K562 (cell line): ENCODE results near the gene HLCS. TPM values are rescaled to one million over a fixed set of nuclear protein-coding genes. Genes with fewer than 3 reads are reported as not detected.

Source experiments
- ARHGAP35 ChIP-seq: fragments of 450-650 bp; IDR thresholded peaks from 2 replicates; pipeline ENCODE4 v1.6.1; 2018; ENCODE audit not compliant: partially characterized antibody
- BHLHE40 ChIP-seq: IDR thresholded peaks from 2 replicates; pipeline ENCODE4 v1.6.1; 2011; ENCODE audit warnings: low read length, improper control_type of control experiment
- CREB1 ChIP-seq, 2 experiments: sonication (generic) in 1 of 2; formaldehyde crosslinking in 1 of 2; IDR thresholded peaks; 2 replicates each; pipeline versions ENCODE4 v1.6.1 to v1.8.0; 2012 to 2022; ENCODE audit warnings: inconsistent platforms in 1 of 2, mild to moderate bottlenecking in 1 of 2, missing genetic modification reagents in 1 of 2, moderate library complexity in 1 of 2
- FOXA3 ChIP-seq, 2 experiments: fragments of 450-650 bp in 1 of 2; sonication (generic) in 1 of 2; formaldehyde crosslinking; IDR thresholded peaks in 1 of 2; conservative IDR thresholded peaks in 1 of 2; 2 replicates each; pipeline versions ENCODE4 v1.4.0 to v1.8.0; 2020 to 2022; ENCODE audit warnings: mild to moderate bottlenecking in 2 of 2, missing genetic modification reagents in 1 of 2
- GABPB1 ChIP-seq: sonication (generic); formaldehyde crosslinking; IDR thresholded peaks from 2 replicates; pipeline ENCODE4 v1.8.0; 2022; ENCODE audit warnings: mild to moderate bottlenecking, missing genetic modification reagents
- GTF3C2 ChIP-seq: IDR thresholded peaks from 3 replicates; pipeline ENCODE4 v1.6.1; 2011; ENCODE audit warnings: borderline replicate concordance, mild to moderate bottlenecking, moderate library complexity; ENCODE audit not compliant: insufficient read length; ENCODE audit errors: extremely low read depth
- ILF3 ChIP-seq: fragments of 450-650 bp; IDR thresholded peaks from 2 replicates; pipeline ENCODE4 v1.6.1; 2018; ENCODE audit warnings: antibody characterized with exemption, mild to moderate bottlenecking, moderate library complexity, borderline replicate concordance
- MCM3 ChIP-seq: fragments of 450-650 bp; IDR thresholded peaks from 2 replicates; pipeline ENCODE4 v1.6.1; 2016
- NFE2L1 ChIP-seq: fragments of 450-650 bp; IDR thresholded peaks from 2 replicates; pipeline ENCODE4 v1.6.1; 2016; ENCODE audit warnings: missing genetic modification characterization, low read depth, mild to moderate bottlenecking, missing compliant biosample characterization, moderate library complexity, borderline replicate concordance
- NFIC ChIP-seq: fragments of 450-650 bp; IDR thresholded peaks from 2 replicates; pipeline ENCODE4 v1.6.1; 2017; ENCODE audit warnings: mild to moderate bottlenecking, inconsistent platforms
- RFX1 ChIP-seq: fragments of 450-650 bp; IDR thresholded peaks from 2 replicates; pipeline ENCODE4 v1.6.1; 2016; ENCODE audit warnings: mild to moderate bottlenecking, moderate library complexity
- SREBF2 ChIP-seq: sonication (generic); formaldehyde crosslinking; IDR thresholded peaks from 2 replicates; pipeline ENCODE4 v1.4.0; 2020; ENCODE audit warnings: mild to moderate bottlenecking, missing genetic modification reagents
- STAT5B ChIP-seq: fragments of 250-450 bp; sonication (Bioruptor Pico); IDR thresholded peaks from 2 replicates; pipeline ENCODE4 v1.8.0; 2021; ENCODE audit warnings: mild to moderate bottlenecking, inconsistent platforms
- TEAD2 ChIP-seq: fragments of 450-650 bp; IDR thresholded peaks from 2 replicates; pipeline ENCODE4 v1.6.1; 2016; ENCODE audit warnings: missing genetic modification characterization, control low read depth, missing compliant biosample characterization
- ZNF121 ChIP-seq: sonication (generic); formaldehyde crosslinking; conservative IDR thresholded peaks from 2 replicates; pipeline ENCODE4 v1.8.0; 2022; ENCODE audit warnings: missing genetic modification reagents
- ZNF668 ChIP-seq: fragments of 250-450 bp; sonication (Bioruptor Pico); IDR thresholded peaks from 2 replicates; pipeline ENCODE4 v1.8.0; 2022; ENCODE audit warnings: mild to moderate bottlenecking, inconsistent platforms
- ZSCAN32 ChIP-seq: fragments of 450-650 bp; formaldehyde crosslinking; IDR thresholded peaks from 2 replicates; pipeline ENCODE4 v1.4.0; 2020; ENCODE audit warnings: mild to moderate bottlenecking, moderate library complexity
- polyA plus RNA-seq, 8 experiments: library from polyadenylated mRNA; depleted of rRNA in 4 of 8; stranded (reverse) in 5 of 8; unstranded in 3 of 8; fragments of >200 nt; fragmentation: Nextera tagmentation in 2 of 8; fragmentation: Illumina TruSeq in 1 of 8; extraction: Ambion mirVana in 2 of 8; extraction: Trizol in 1 of 8; gene quantifications; 2 replicates each; pipeline versions ENCODE4 v1.2.1 to v1.2.3, GENCODE V29; 2011 to 2014; ENCODE audit warnings: inconsistent platforms in 1 of 8, missing spikeins in 1 of 8
- total RNA-seq, 7 experiments: library from RNA; depleted of rRNA in 6 of 7; stranded (reverse); fragments of >200 nt in 6 of 7; fragmentation: Illumina TruSeq in 2 of 7; extraction: Trizol in 2 of 7; gene quantifications; 2 replicates each; pipeline versions ENCODE4 v1.2.1 to v1.2.3, GENCODE V29; 2011 to 2021; ENCODE audit warnings: low replicate concordance in 1 of 7
- TF ChIP-seq, protein P1 (sequence below): fragments of 250-450 bp; sonication (Bioruptor Pico); IDR thresholded peaks from 2 replicates; pipeline ENCODE4 v1.8.0; 2021; ENCODE audit warnings: moderate library complexity, mild to moderate bottlenecking, inconsistent platforms
- TF ChIP-seq, protein P2 (sequence below): sonication (generic); formaldehyde crosslinking; IDR thresholded peaks from 2 replicates; pipeline ENCODE4 v1.8.1; 2023; ENCODE audit warnings: mild to moderate bottlenecking, missing genetic modification reagents
- TF ChIP-seq, protein P3 (sequence below): sonication (generic); formaldehyde crosslinking; IDR thresholded peaks from 2 replicates; pipeline ENCODE4 v1.8.1; 2023; ENCODE audit warnings: mild to moderate bottlenecking, missing genetic modification reagents, moderate library complexity

Gene HLCS
- total and polyA plus RNA-seq, 9 of the 15 experiments (the other 6 are each of a cell fraction or from before 2014, with no cell fraction given) = 3.0 to 21.5 (median 17.1) TPM

GRCh38 chr21:36859744-36860501 lies 106.5 kb downstream of the HLCS start (continued):
- TF ChIP-seq, protein P1, sequence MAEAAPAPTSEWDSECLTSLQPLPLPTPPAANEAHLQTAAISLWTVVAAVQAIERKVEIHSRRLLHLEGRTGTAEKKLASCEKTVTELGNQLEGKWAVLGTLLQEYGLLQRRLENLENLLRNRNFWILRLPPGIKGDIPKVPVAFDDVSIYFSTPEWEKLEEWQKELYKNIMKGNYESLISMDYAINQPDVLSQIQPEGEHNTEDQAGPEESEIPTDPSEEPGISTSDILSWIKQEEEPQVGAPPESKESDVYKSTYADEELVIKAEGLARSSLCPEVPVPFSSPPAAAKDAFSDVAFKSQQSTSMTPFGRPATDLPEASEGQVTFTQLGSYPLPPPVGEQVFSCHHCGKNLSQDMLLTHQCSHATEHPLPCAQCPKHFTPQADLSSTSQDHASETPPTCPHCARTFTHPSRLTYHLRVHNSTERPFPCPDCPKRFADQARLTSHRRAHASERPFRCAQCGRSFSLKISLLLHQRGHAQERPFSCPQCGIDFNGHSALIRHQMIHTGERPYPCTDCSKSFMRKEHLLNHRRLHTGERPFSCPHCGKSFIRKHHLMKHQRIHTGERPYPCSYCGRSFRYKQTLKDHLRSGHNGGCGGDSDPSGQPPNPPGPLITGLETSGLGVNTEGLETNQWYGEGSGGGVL (CRISPR knock-in tag) = no peak
- TF ChIP-seq RFX1 (no peak), STAT5B (CRISPR knock-in tag) (no peak), ZNF668 (CRISPR knock-in tag) (no peak), FOXA3 (CRISPR knock-in tag; conservative IDR thresholded peaks at IDR 0.05 in 1 of 2, IDR thresholded peaks at IDR 0.05 in 1 of 2) (no peak), GTF3C2 (no peak), ILF3 (no peak), NFIC (no peak), TEAD2 (no peak), SREBF2 (CRISPR knock-in tag) (no peak), ZNF121 (CRISPR knock-in tag) (no peak), BHLHE40 (no peak), MCM3 (no peak), ZSCAN32 (CRISPR knock-in tag) (no peak), CREB1 (IDR thresholded peaks at IDR 0.05) (no peak), CREB1 (CRISPR knock-in tag; IDR thresholded peaks at IDR 0.05) (no peak), NFE2L1 (tag) (no peak), ARHGAP35 (no peak), GABPB1 (CRISPR knock-in tag) (no peak)
- TF ChIP-seq, protein P2, sequence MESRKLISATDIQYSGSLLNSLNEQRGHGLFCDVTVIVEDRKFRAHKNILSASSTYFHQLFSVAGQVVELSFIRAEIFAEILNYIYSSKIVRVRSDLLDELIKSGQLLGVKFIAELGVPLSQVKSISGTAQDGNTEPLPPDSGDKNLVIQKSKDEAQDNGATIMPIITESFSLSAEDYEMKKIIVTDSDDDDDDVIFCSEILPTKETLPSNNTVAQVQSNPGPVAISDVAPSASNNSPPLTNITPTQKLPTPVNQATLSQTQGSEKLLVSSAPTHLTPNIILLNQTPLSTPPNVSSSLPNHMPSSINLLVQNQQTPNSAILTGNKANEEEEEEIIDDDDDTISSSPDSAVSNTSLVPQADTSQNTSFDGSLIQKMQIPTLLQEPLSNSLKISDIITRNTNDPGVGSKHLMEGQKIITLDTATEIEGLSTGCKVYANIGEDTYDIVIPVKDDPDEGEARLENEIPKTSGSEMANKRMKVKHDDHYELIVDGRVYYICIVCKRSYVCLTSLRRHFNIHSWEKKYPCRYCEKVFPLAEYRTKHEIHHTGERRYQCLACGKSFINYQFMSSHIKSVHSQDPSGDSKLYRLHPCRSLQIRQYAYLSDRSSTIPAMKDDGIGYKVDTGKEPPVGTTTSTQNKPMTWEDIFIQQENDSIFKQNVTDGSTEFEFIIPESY = no peak
- TF ChIP-seq, protein P3, sequence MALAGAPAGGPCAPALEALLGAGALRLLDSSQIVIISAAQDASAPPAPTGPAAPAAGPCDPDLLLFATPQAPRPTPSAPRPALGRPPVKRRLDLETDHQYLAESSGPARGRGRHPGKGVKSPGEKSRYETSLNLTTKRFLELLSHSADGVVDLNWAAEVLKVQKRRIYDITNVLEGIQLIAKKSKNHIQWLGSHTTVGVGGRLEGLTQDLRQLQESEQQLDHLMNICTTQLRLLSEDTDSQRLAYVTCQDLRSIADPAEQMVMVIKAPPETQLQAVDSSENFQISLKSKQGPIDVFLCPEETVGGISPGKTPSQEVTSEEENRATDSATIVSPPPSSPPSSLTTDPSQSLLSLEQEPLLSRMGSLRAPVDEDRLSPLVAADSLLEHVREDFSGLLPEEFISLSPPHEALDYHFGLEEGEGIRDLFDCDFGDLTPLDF (CRISPR knock-in tag) = no peak
